CD4-positive, alpha-beta T cell treated with Interleukin-15 for 4 hours (primary cell): Measurements from ENCODE around the gene SH3PXD2A.
"Not testable (repeated sequence)": the region's sequence is repeated elsewhere in the genome, so short reads cannot be mapped to it uniquely, and the experiment has no call there.

Experiments
- DNase-seq: peaks from one replicate; pipeline ENCODE4 v3.0.0-alpha.2; 2020; ENCODE audit warnings: low spot score

Gene SH3PXD2A

GRCh38 chr10:103747193-103747865, 108.0 kb downstream of the SH3PXD2A start:
- DNase-seq: no peak

GRCh38 chr10:103746598-103746997, 108.8 kb downstream of the SH3PXD2A start:
- no peak for DNase-seq

- DNase-seq: peak; percentile 72
These were observed 109.8 kb downstream of the SH3PXD2A start for GRCh38 chr10:103745341-103746247.

GRCh38 chr10:103742824-103743223, 112.6 kb downstream of the SH3PXD2A start:
- DNase-seq: no peak

- DNase-seq: no peak
These were observed 114.8 kb downstream of the SH3PXD2A start for GRCh38 chr10:103740611-103741010.

GRCh38 chr10:103739039-103739764, 116.2 kb downstream of the SH3PXD2A start:
- DNase-seq: no peak

- DNase-seq: no peak
These were observed 117.5 kb downstream of the SH3PXD2A start for GRCh38 chr10:103737735-103738367.

GRCh38 chr10:103736763-103737162, 118.6 kb downstream of the SH3PXD2A start:
- no peak for DNase-seq

- no peak for DNase-seq
These were observed 119.3 kb downstream of the SH3PXD2A start for GRCh38 chr10:103736044-103736443.

GRCh38 chr10:103734731-103735130, 120.6 kb downstream of the SH3PXD2A start:
- DNase-seq: no peak

- no peak for DNase-seq
These were observed 122.3 kb downstream of the SH3PXD2A start for GRCh38 chr10:103733045-103733419.

- DNase-seq: no peak
These were observed 122.9 kb downstream of the SH3PXD2A start for GRCh38 chr10:103732339-103733044.

- no peak for DNase-seq
These were observed 123.6 kb downstream of the SH3PXD2A start for GRCh38 chr10:103731609-103732270.

GRCh38 chr10:103731026-103731425, 124.3 kb downstream of the SH3PXD2A start:
- DNase-seq: not testable (repeated sequence)

- no peak for DNase-seq
These were observed 125.5 kb downstream of the SH3PXD2A start for GRCh38 chr10:103729851-103730250.

GRCh38 chr10:103727991-103728689, 127.2 kb downstream of the SH3PXD2A start:
- no peak for DNase-seq

- DNase-seq: no peak
These were observed 127.8 kb downstream of the SH3PXD2A start for GRCh38 chr10:103727546-103727963.

- no peak for DNase-seq
These were observed 128.7 kb downstream of the SH3PXD2A start for GRCh38 chr10:103726637-103727036.

- no peak for DNase-seq
These were observed 130.1 kb downstream of the SH3PXD2A start for GRCh38 chr10:103725242-103725641.

- DNase-seq: no peak
These were observed 130.6 kb downstream of the SH3PXD2A start for GRCh38 chr10:103724771-103725170.
